SU-DHL-6 (cell line): ENCODE results near the gene ZBTB17.

Source experiments
- EZH2phosphoT487 ChIP-seq: fragments of 200-600 bp; sonication (generic), shearing (Covaris generic); conservative IDR thresholded peaks from 2 replicates; pipeline ENCODE4 v1.6.1; 2018; ENCODE audit warnings: mild to moderate bottlenecking, antibody characterized with exemption, low read length, moderate library complexity, mixed read lengths
- TF ChIP-seq, protein P1 (sequence below): fragments of 200-600 bp; sonication (generic); IDR thresholded peaks from one replicate; pipeline ENCODE4 v1.5.1; 2017; ENCODE audit warnings: antibody characterized with exemption, mild to moderate bottlenecking, low read length, moderate library complexity; ENCODE audit not compliant: insufficient read depth, poor library complexity, severe bottlenecking

DNA sequence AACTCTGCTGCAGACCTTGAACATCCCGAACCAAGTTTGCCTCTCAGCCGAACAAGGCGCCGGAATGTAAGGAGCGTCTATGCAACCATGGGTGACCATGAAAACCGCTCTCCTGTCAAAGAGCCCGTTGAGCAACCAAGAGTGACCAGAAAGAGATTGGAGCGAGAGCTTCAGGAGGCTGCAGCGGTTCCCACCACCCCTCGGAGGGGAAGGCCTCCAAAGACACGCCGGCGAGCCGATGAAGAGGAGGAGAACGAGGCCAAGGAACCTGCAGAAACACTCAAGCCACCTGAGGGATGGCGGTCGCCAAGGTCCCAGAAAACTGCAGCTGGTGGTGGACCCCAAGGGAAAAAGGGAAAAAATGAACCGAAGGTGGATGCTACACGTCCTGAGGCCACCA, 44.0 kb downstream of the ZBTB17 start:
- TF ChIP-seq, protein P1, sequence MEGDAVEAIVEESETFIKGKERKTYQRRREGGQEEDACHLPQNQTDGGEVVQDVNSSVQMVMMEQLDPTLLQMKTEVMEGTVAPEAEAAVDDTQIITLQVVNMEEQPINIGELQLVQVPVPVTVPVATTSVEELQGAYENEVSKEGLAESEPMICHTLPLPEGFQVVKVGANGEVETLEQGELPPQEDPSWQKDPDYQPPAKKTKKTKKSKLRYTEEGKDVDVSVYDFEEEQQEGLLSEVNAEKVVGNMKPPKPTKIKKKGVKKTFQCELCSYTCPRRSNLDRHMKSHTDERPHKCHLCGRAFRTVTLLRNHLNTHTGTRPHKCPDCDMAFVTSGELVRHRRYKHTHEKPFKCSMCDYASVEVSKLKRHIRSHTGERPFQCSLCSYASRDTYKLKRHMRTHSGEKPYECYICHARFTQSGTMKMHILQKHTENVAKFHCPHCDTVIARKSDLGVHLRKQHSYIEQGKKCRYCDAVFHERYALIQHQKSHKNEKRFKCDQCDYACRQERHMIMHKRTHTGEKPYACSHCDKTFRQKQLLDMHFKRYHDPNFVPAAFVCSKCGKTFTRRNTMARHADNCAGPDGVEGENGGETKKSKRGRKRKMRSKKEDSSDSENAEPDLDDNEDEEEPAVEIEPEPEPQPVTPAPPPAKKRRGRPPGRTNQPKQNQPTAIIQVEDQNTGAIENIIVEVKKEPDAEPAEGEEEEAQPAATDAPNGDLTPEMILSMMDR: no peak
- no peak for TF ChIP-seq EZH2phosphoT487
